H1 (cell line): Measurements from ENCODE around the gene PTPA. TPM values are rescaled to one million over a fixed set of nuclear protein-coding genes. Genes with fewer than 3 reads are reported as not detected.
A peak's percentile ranks its signal among the peaks of the same experiment; 100 is the strongest.

Experiments used
- CTCF ChIA-PET: fragments of 300-600 bp; sonication (Branson Sonifier 250); formaldehyde crosslinking; loops from one replicate; lab custom pipeline; 2021; ENCODE audit not compliant: partially characterized antibody; lab: Charles Lee
- POLR2A ChIA-PET: fragments of 300-600 bp; sonication (Branson Sonifier 250); formaldehyde crosslinking; loops from one replicate; lab custom pipeline; 2021; ENCODE audit warnings: inconsistent platforms; ENCODE audit not compliant: partially characterized antibody; lab: Charles Lee
- DNase-seq, 2 experiments: peaks; one replicate each; pipeline versions ENCODE4 v3.0.0 to v3.0.0-alpha.2; 2010 to 2022; ENCODE audit warnings: low spot score in 2 of 2, low read depth in 1 of 2, mixed read lengths in 1 of 2
- FAIRE-seq: peaks from 2 replicates; lab custom pipeline; 2011; peaks lifted over from hg19 to GRCh38; lab: Jason Lieb, UNC
- H2AFZ ChIP-seq: 2 replicates; pipeline ENCODE4 v1.8.1; 2012; ENCODE audit warnings: low read length, inconsistent platforms
- H2AK5ac ChIP-seq: 2 replicates; pipeline ENCODE4 v1.6.1; 2013; ENCODE audit warnings: low read depth, low read length
- H2BK120ac ChIP-seq: replicated peaks from 2 replicates; pipeline ENCODE3; 2013; ENCODE audit warnings: low read depth, low read length, inconsistent platforms
- H2BK12ac ChIP-seq: 2 replicates; pipeline ENCODE4 v1.6.1; 2013; ENCODE audit warnings: low read depth, low read length
- H2BK15ac ChIP-seq: 2 replicates; pipeline ENCODE4 v1.6.1; 2013; ENCODE audit warnings: low read length
- H2BK20ac ChIP-seq: 2 replicates; pipeline ENCODE4 v1.6.1; 2013; ENCODE audit warnings: low read length
- H2BK5ac ChIP-seq: 2 replicates; pipeline ENCODE4 v1.6.1; 2013; ENCODE audit warnings: low read depth, low read length
- H3K14ac ChIP-seq: 2 replicates; pipeline ENCODE4 v1.6.1; 2013; ENCODE audit warnings: inconsistent platforms; ENCODE audit not compliant: insufficient read length
- H3K18ac ChIP-seq: 2 replicates; pipeline ENCODE4 v1.6.1; 2013; ENCODE audit warnings: low read length; ENCODE audit errors: extremely low read depth
- H3K23ac ChIP-seq: 2 replicates; pipeline ENCODE4 v1.6.1; 2013; ENCODE audit warnings: inconsistent platforms; ENCODE audit not compliant: insufficient read length
- H3K23me2 ChIP-seq: 2 replicates; pipeline ENCODE4 v1.6.1; 2013; ENCODE audit warnings: low read depth, low read length
- H3K27ac ChIP-seq: 2 replicates; pipeline ENCODE4 v1.6.1; 2011; ENCODE audit warnings: low read depth, low read length, inconsistent platforms
- H3K27me3 ChIP-seq, 4 experiments: replicated peaks in 1 of 4; 1 replicate in 1 of 4; 2 replicates in 3 of 4; pipeline versions ENCODE4 v1.6.1 to v1.8.1; 2011 to 2013; ENCODE audit warnings: low read length in 3 of 4, mild to moderate bottlenecking in 3 of 4, inconsistent platforms in 2 of 4, mixed read lengths in 2 of 4, moderate library complexity in 1 of 4; ENCODE audit not compliant: control insufficient read depth in 3 of 4, insufficient read depth in 3 of 4; ENCODE audit errors: extremely low read depth in 1 of 4
- H3K36me3 ChIP-seq, 4 experiments: 2 replicates each; pipeline versions ENCODE4 v1.6.1 to v1.8.1; 2011 to 2013; ENCODE audit warnings: mild to moderate bottlenecking in 4 of 4, low read length in 3 of 4, moderate library complexity in 2 of 4, control low read depth in 1 of 4, inconsistent platforms in 1 of 4; ENCODE audit not compliant: insufficient read depth in 4 of 4, control insufficient read depth in 2 of 4
- H3K4ac ChIP-seq: replicated peaks from 2 replicates; pipeline ENCODE3; 2013; ENCODE audit warnings: low read length, low read depth, mixed read lengths, inconsistent platforms; ENCODE audit not compliant: insufficient read length
- H3K4me1 ChIP-seq, 4 experiments: replicated peaks in 1 of 4; 1 replicate in 1 of 4; 2 replicates in 3 of 4; pipeline versions ENCODE4 v1.6.1 to v1.8.1; 2011 to 2013; ENCODE audit warnings: low read length in 3 of 4, inconsistent platforms in 2 of 4, mixed read lengths in 1 of 4; ENCODE audit not compliant: insufficient read depth in 4 of 4, control insufficient read depth in 3 of 4
- H3K4me2 ChIP-seq, 2 experiments: 2 replicates each; pipeline versions ENCODE4 v1.6.1 to v1.8.1; 2011 to 2013; ENCODE audit warnings: low read depth in 2 of 2, low read length in 2 of 2, control low read depth in 1 of 2, inconsistent platforms in 1 of 2, mild to moderate bottlenecking in 1 of 2; ENCODE audit not compliant: insufficient read depth in 1 of 2
- H3K4me3 ChIP-seq, 4 experiments: fragments of 200-600, 300-600 bp in 1 of 4; sonication (generic), shearing (Covaris generic), sonication (Bioruptor Twin) in 1 of 4; 2 replicates each; pipeline versions ENCODE4 v1.5.1 to v1.8.1; 2011 to 2016; ENCODE audit warnings: low read length in 4 of 4, low read depth in 3 of 4, control low read depth in 2 of 4, inconsistent platforms in 2 of 4, mild to moderate bottlenecking in 2 of 4, mixed read lengths in 1 of 4, moderate library complexity in 1 of 4; ENCODE audit not compliant: insufficient read depth in 2 of 4; ENCODE audit errors: extremely low read depth in 1 of 4
- H3K56ac ChIP-seq: replicated peaks from 2 replicates; pipeline ENCODE3; 2013; ENCODE audit warnings: low read depth, mild to moderate bottlenecking, mixed read lengths, low read length, inconsistent platforms; ENCODE audit not compliant: insufficient read length
- H3K79me1 ChIP-seq: 2 replicates; pipeline ENCODE4 v1.6.1; 2013; ENCODE audit warnings: low read depth, low read length, control low read depth
- H3K79me2 ChIP-seq, 2 experiments: 2 replicates each; pipeline versions ENCODE4 v1.6.1 to v1.8.1; 2012 to 2013; ENCODE audit warnings: low read length in 2 of 2, mild to moderate bottlenecking in 2 of 2, inconsistent platforms in 1 of 2; ENCODE audit not compliant: insufficient read depth in 2 of 2, control insufficient read depth in 1 of 2
- H3K9ac ChIP-seq, 4 experiments: replicated peaks in 1 of 4; 1 replicate in 1 of 4; 2 replicates in 3 of 4; pipeline versions ENCODE4 v1.6.1 to v1.8.1; 2011 to 2013; ENCODE audit warnings: low read depth in 3 of 4, low read length in 3 of 4, control low read depth in 2 of 4, mild to moderate bottlenecking in 2 of 4, moderate library complexity in 2 of 4, inconsistent platforms in 1 of 4; ENCODE audit errors: extremely low read depth in 1 of 4
- H3K9me3 ChIP-seq, 2 experiments: 2 replicates each; pipeline versions ENCODE4 v1.6.1 to v1.8.1; 2012 to 2013; ENCODE audit warnings: mild to moderate bottlenecking in 2 of 2, moderate library complexity in 2 of 2, control low read depth in 1 of 2, inconsistent platforms in 1 of 2, low read depth in 1 of 2, low read length in 1 of 2, mixed read lengths in 1 of 2; ENCODE audit not compliant: insufficient read depth in 2 of 2
- H4K20me1 ChIP-seq, 2 experiments: replicated peaks in 1 of 2; 2 replicates each; pipeline versions ENCODE3 to v1.8.1; 2011 to 2013; ENCODE audit warnings: inconsistent platforms in 2 of 2, low read length in 2 of 2, mild to moderate bottlenecking in 1 of 2; ENCODE audit not compliant: insufficient read depth in 2 of 2, control insufficient read depth in 1 of 2
- H4K5ac ChIP-seq: 2 replicates; pipeline ENCODE4 v1.6.1; 2013; ENCODE audit warnings: low read length, low read depth, mixed read lengths, inconsistent platforms; ENCODE audit not compliant: insufficient read length
- H4K8ac ChIP-seq: 2 replicates; pipeline ENCODE4 v1.8.0; 2013; ENCODE audit warnings: mild to moderate bottlenecking, moderate library complexity, low read length, inconsistent platforms; ENCODE audit not compliant: insufficient read depth; ENCODE audit errors: extremely low read depth
- H4K91ac ChIP-seq: replicated peaks from 2 replicates; pipeline ENCODE3; 2013; ENCODE audit warnings: low read length, mixed read lengths, inconsistent platforms; ENCODE audit not compliant: insufficient read length
- ASH2L ChIP-seq: fragments of 200-600, 300-600 bp; sonication (generic); IDR thresholded peaks from one replicate; pipeline ENCODE4 v1.7.1; 2017; ENCODE audit warnings: low read length
- BRCA1 ChIP-seq: IDR thresholded peaks from 2 replicates; pipeline ENCODE4 v1.6.1; 2012; ENCODE audit warnings: low read depth, low read length, improper control_type of control experiment
- E2F6 ChIP-seq: IDR thresholded peaks from 2 replicates; pipeline ENCODE4 v1.6.1; 2012; ENCODE audit warnings: inconsistent platforms
- POU5F1 ChIP-seq: IDR thresholded peaks from 2 replicates; pipeline ENCODE4 v1.6.1; 2011; ENCODE audit warnings: low read depth, mild to moderate bottlenecking, low read length, moderate library complexity
- RAD21 ChIP-seq, 2 experiments: IDR thresholded peaks in 1 of 2; conservative IDR thresholded peaks in 1 of 2; 2 replicates each; pipeline ENCODE4 v1.6.1; 2011; ENCODE audit warnings: low read depth in 2 of 2, low read length in 2 of 2, improper control_type of control experiment in 1 of 2, inconsistent platforms in 1 of 2, mild to moderate bottlenecking in 1 of 2, moderate library complexity in 1 of 2
- SIRT6 ChIP-seq: IDR thresholded peaks from one replicate; pipeline ENCODE4 v1.7.1; 2012; ENCODE audit warnings: low read length, inconsistent platforms
- SIX5 ChIP-seq: IDR thresholded peaks from 2 replicates; pipeline ENCODE4 v1.6.1; 2011; ENCODE audit warnings: mild to moderate bottlenecking, low read depth, low read length
- SP2 ChIP-seq: IDR thresholded peaks from 2 replicates; pipeline ENCODE4 v1.6.1; 2012; ENCODE audit warnings: mild to moderate bottlenecking, low read length, inconsistent platforms
- WGBS, 2 experiments: shearing (Covaris generic) in 1 of 2; methylation state at CpG; one replicate each; pipeline versions ENCODE4 v1.1.6 to v1.1.7; 2013 to 2015; ENCODE audit warnings: low lambda C conversion rate in 2 of 2, mixed read lengths in 2 of 2, inconsistent platforms in 1 of 2, low coverage in 1 of 2, missing lambda C conversion rate in 1 of 2; ENCODE audit not compliant: insufficient replicate concordance in 2 of 2, insufficient coverage in 1 of 2, insufficient read length in 1 of 2; ENCODE audit errors: extremely low coverage in 1 of 2, missing lambda C conversion rate in 1 of 2; 5-methylcytosine and 5-hydroxymethylcytosine counted together
- polyA plus RNA-seq, 7 experiments: library from polyadenylated mRNA; depleted of rRNA in 3 of 7; stranded (reverse) in 5 of 7; unstranded in 2 of 7; fragments of >200 nt in 5 of 7; fragments of 200-250 nt in 2 of 7; gene quantifications; 1 replicate in 5 of 7; 2 replicates in 1 of 7; 4 replicates in 1 of 7; pipeline versions ENCODE4 v1.2.1 to v1.2.3, GENCODE V29; 2011 to 2013; ENCODE audit warnings: missing spikeins in 2 of 7, mixed read lengths in 2 of 7
- total RNA-seq: library from RNA; stranded (reverse); fragmentation: NEBNext Ultra II Directional; extraction: Animal tissue kit (Norgen Biotek cat#: 25700); gene quantifications from 2 replicates; pipeline ENCODE4 v1.2.1, GENCODE V29; 2021

PTPA gene
- total and polyA plus RNA-seq, 2 of the 8 experiments (the other 6 are each of a cell fraction or from before 2014, with no cell fraction given), result 114 to 145 TPM

GRCh38 chr9:129177443-129177790, 66.2 kb downstream of the PTPA start:
- H3K9me3 ChIP-seq, result no peaks in the 10 kb centered on the region; a peak in 1 of 4 replicates
- H4K8ac ChIP-seq, result no peak overlapping the region
- H3K4me1 ChIP-seq, result peaks cover 0 to 24% (median 13%) of the 10 kb centered on the region in 4 experiments; a peak in 6 of 7 replicates
- CTCF ChIA-PET, result interaction anchor here (0.7 to 27.8 kb wide), 7 partner anchors 30 to 318 kb away, joined by 3 to 831 read pairs (median 3); no protein-coding TSS in a partner anchor
- peaks cover 25% of the 10 kb centered on the region for H3K23me2 ChIP-seq
- H2AFZ ChIP-seq, result no peak overlapping the region
- TF ChIP-seq RAD21 (IDR thresholded peaks at IDR 0.05 in 1 of 2, conservative IDR thresholded peaks at IDR 0.05 in 1 of 2; ENCODE audit: low read depth in 2 of 2, low read length in 2 of 2) (no peak), POU5F1 (no peak), ASH2L (no peak), BRCA1 (no peak), SIRT6 (no peak), SP2 (no peak), E2F6 (no peak), SIX5 (no peak)
- peaks cover 5 to 7% of the 10 kb centered on the region in 2 experiments for H4K20me1 ChIP-seq
- 3% methylated on average over 10 of the region's 56 CpGs; no CpG with 5 or more reads in 1 of the 2 experiments for WGBS, 2 experiments
- POLR2A ChIA-PET, result interaction anchor here (0.5 to 4.5 kb wide), 39 partner anchors 9 to 546 kb away, joined by 3 to 30 read pairs (median 5); partner anchors contain the start of genes DOLPP1 and NTMT1
- H3K79me1 ChIP-seq, result no peaks in the 10 kb centered on the region
- H3K36me3 ChIP-seq, result no peaks in the 10 kb centered on the region
- DNase-seq, result peak in 1 of 2 experiments; percentile 79
- no peak overlapping the region for H2BK120ac ChIP-seq
- H3K4me2 ChIP-seq, result peak overlapping the region; percentile 94 to 99
- peaks cover 48 to 80% (median 72%) of the 10 kb centered on the region in 4 experiments for H3K27me3 ChIP-seq
- no peak overlapping the region; the same call in 1 of the 2 replicates for H2BK12ac ChIP-seq
- H2BK20ac ChIP-seq, result no peak overlapping the region
- H3K9ac ChIP-seq, result no peak overlapping the region
- no peak overlapping the region for H4K5ac ChIP-seq
- H2BK15ac ChIP-seq, result no peak overlapping the region
- H3K79me2 ChIP-seq, result no peaks in the 10 kb centered on the region
- H4K91ac ChIP-seq, result no peak overlapping the region
- no peak overlapping the region for H2AK5ac ChIP-seq
- no peak overlapping the region for H3K14ac ChIP-seq
- 0 out of 2 replicates have a peak overlapping the region, but pooled peaks have one; percentile 48 for H3K18ac ChIP-seq
- H3K4me3 ChIP-seq, result peak overlapping the region; percentile 38 to 60 (median 52); a peak in 5 of 8 replicates
- no peak overlapping the region for H2BK5ac ChIP-seq
- H3K27ac ChIP-seq, result no peak overlapping the region
- no peak overlapping the region for H3K4ac ChIP-seq
- no peak overlapping the region for H3K56ac ChIP-seq
- no peak overlapping the region for H3K23ac ChIP-seq
- FAIRE-seq, result no peak
